ENCODE data around the gene ELMOD3. TPM values are rescaled to one million over a fixed set of nuclear protein-coding genes. Genes with fewer than 3 reads are reported as not detected.
"Not testable (repeated sequence)": the region's sequence is repeated elsewhere in the genome, so short reads cannot be mapped to it uniquely, and the experiment has no call there.

The ELMOD3 gene
- total RNA-seq, 2 donors from 2014 or later: 21.4 to 38.7 TPM

GRCh38 chr2:85310330-85310729 lies 44.2 kb upstream of the ELMOD3 start:
- Histone ChIP-seq H3K9me3 (no peaks in the 10 kb centered on the region), H3K4me3 (no peak overlapping the region), H3K4me1 (ENCODE audit: control insufficient read depth in 1 of 2, low read depth in 2 of 2) (peaks cover 9 to 25% of the 10 kb centered on the region in 2 donors), H3K27ac (no peak overlapping the region), H3K27me3 (replicated peaks; ENCODE audit: insufficient read depth) (no peaks in the 10 kb centered on the region), H3K36me3 (peaks cover 14% of the 10 kb centered on the region)
- ATAC-seq (ENCODE audit: insufficient number of reproducible peaks, low FRiP score, low read depth): no peak
- DNase-seq (ENCODE audit: low spot score): no peak
- no peak for TF ChIP-seq CTCF (IDR thresholded peaks at IDR 0.05)

GRCh38 chr2:85312404-85312803 lies 42.2 kb upstream of the ELMOD3 start:
- ATAC-seq (ENCODE audit: insufficient number of reproducible peaks, low FRiP score, low read depth) (peak; percentile 38), DNase-seq (ENCODE audit: low spot score) (no peak)
- H3K36me3 ChIP-seq: peaks cover 12% of the 10 kb centered on the region
- no peak for TF ChIP-seq CTCF (IDR thresholded peaks at IDR 0.05)
- H3K9me3 ChIP-seq: no peaks in the 10 kb centered on the region
- peak overlapping the region in 1 of 2 donors; percentile 21 for H3K27ac ChIP-seq
- H3K4me3 ChIP-seq: no peak overlapping the region
- H3K4me1 ChIP-seq (ENCODE audit: control insufficient read depth in 1 of 2, low read depth in 2 of 2): peaks cover 9 to 25% of the 10 kb centered on the region in 2 donors
- H3K27me3 ChIP-seq (replicated peaks; ENCODE audit: insufficient read depth): no peaks in the 10 kb centered on the region

- peaks cover 5 to 16% of the 10 kb centered on the region in 2 donors for H3K4me1 ChIP-seq (ENCODE audit: control insufficient read depth in 1 of 2, low read depth in 2 of 2)
- no peak overlapping the region for H3K4me3 ChIP-seq
- H3K36me3 ChIP-seq: peaks cover 16% of the 10 kb centered on the region
- DNase-seq (ENCODE audit: low spot score) (no peak), ATAC-seq (ENCODE audit: insufficient number of reproducible peaks, low FRiP score, low read depth) (no peak)
- H3K27me3 ChIP-seq (replicated peaks; ENCODE audit: insufficient read depth): no peaks in the 10 kb centered on the region
- H3K9me3 ChIP-seq: no peaks in the 10 kb centered on the region
- no peak for TF ChIP-seq CTCF (IDR thresholded peaks at IDR 0.05)
- no peak overlapping the region for H3K27ac ChIP-seq
These were observed 39.7 kb upstream of the ELMOD3 start for GRCh38 chr2:85314884-85315242.

DNA sequence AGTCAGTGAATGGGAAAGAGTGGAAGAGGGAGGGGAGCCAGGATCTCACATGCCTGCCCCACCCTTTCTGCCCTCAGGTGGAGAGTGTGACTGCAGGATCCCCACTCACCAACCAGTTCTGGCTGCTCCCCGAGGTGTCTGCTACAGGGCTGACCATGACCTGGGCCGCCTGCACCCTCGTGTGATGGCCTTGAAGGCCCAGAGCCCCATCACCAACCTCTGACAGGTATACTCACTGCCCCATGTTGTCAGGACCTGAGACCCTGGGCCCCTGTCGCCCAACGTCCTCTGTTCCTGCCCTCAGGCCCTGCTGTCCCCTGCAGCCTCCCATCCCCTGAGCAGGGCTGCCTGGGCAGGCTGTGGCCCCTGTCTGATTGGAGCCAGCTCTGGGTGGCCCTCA lies 38.6 kb upstream of the ELMOD3 start:
- H3K4me1 ChIP-seq (ENCODE audit: control insufficient read depth in 1 of 2, low read depth in 2 of 2): peaks cover 5 to 16% of the 10 kb centered on the region in 2 donors
- peaks cover 16% of the 10 kb centered on the region for H3K36me3 ChIP-seq
- not testable (repeated sequence) for H3K4me3 ChIP-seq; ATAC-seq (ENCODE audit: insufficient number of reproducible peaks, low FRiP score, low read depth); H3K27ac ChIP-seq; DNase-seq (ENCODE audit: low spot score); H3K9me3 ChIP-seq; H3K27me3 ChIP-seq (replicated peaks; ENCODE audit: insufficient read depth)

- H3K4me3 ChIP-seq: no peak overlapping the region
- TF ChIP-seq CTCF (IDR thresholded peaks at IDR 0.05): no peak
- no peak overlapping the region for H3K27ac ChIP-seq
- no peaks in the 10 kb centered on the region for H3K27me3 ChIP-seq (replicated peaks; ENCODE audit: insufficient read depth)
- H3K36me3 ChIP-seq: peaks cover 38% of the 10 kb centered on the region
- peaks cover 20 to 24% of the 10 kb centered on the region in 2 donors for H3K4me1 ChIP-seq (ENCODE audit: control insufficient read depth in 1 of 2, low read depth in 2 of 2)
- ATAC-seq (ENCODE audit: insufficient number of reproducible peaks, low FRiP score, low read depth): no peak
- no peaks in the 10 kb centered on the region for H3K9me3 ChIP-seq
- no peak for DNase-seq (ENCODE audit: low spot score)
These were observed 36.1 kb upstream of the ELMOD3 start for GRCh38 chr2:85318222-85319074.

All from thoracic aorta (tissue), 2 donors.